A673 (cell line): ENCODE results near the gene EPS8. TPM values are rescaled to one million over a fixed set of nuclear protein-coding genes. Genes with fewer than 3 reads are reported as not detected.

Source experiments
- BruUV-seq: library from RNA; stranded (reverse); fragments of 400-500 nt; replicated peaks from 2 replicates; lab custom pipeline; 2021; lab: Mats Ljungman, UMichigan
- CTCF ChIA-PET: fragments of 300-600 bp; sonication (Branson Sonifier 250); formaldehyde crosslinking; loops from one replicate; lab custom pipeline; 2022; ENCODE audit warnings: antibody characterized with exemption; lab: Charles Lee
- POLR2A ChIA-PET: fragments of 300-600 bp; sonication (Branson Sonifier 250); formaldehyde crosslinking; loops from one replicate; lab custom pipeline; 2022; ENCODE audit warnings: antibody characterized with exemption; ENCODE audit not compliant: low non-redundant PET; lab: Charles Lee
- DNase-seq: peaks from one replicate; pipeline ENCODE4 v3.0.0-alpha.2; 2015; ENCODE audit warnings: low spot score
- H3K27ac ChIP-seq: fragments of 200-600 bp; sonication (generic); 2 replicates; pipeline ENCODE4 v1.5.1; 2016; ENCODE audit warnings: mixed run types, low read depth, mild to moderate bottlenecking, mixed read lengths, antibody characterized with exemption, low read length; ENCODE audit not compliant: poor library complexity, severe bottlenecking
- H3K27me3 ChIP-seq: fragments of 200-600 bp; sonication (generic); replicated peaks from 2 replicates; pipeline ENCODE4 v1.6.1; 2017; ENCODE audit warnings: mixed run types, low read depth, mild to moderate bottlenecking, mixed read lengths, antibody characterized with exemption, low read length; ENCODE audit not compliant: insufficient read depth, poor library complexity
- H3K36me3 ChIP-seq: fragments of 200-600 bp; sonication (generic); 2 replicates; pipeline ENCODE4 v1.6.1; 2016; ENCODE audit warnings: mixed run types, mild to moderate bottlenecking, mixed read lengths, antibody characterized with exemption, low read length; ENCODE audit not compliant: insufficient read depth, poor library complexity, severe bottlenecking
- H3K4me1 ChIP-seq: fragments of 200-600 bp; sonication (generic); 2 replicates; pipeline ENCODE4 v1.6.1; 2017; ENCODE audit warnings: mixed run types, mild to moderate bottlenecking, mixed read lengths, antibody characterized with exemption, low read length; ENCODE audit not compliant: insufficient read depth, poor library complexity, severe bottlenecking
- H3K4me3 ChIP-seq: fragments of 200-600 bp; sonication (generic); 2 replicates; pipeline ENCODE4 v1.5.1; 2016; ENCODE audit warnings: low read depth, mixed run types, mild to moderate bottlenecking, mixed read lengths, low read length; ENCODE audit not compliant: poor library complexity, severe bottlenecking
- H3K9me3 ChIP-seq: fragments of 200-600 bp; sonication (generic); 2 replicates; pipeline ENCODE4 v1.6.1; 2016; ENCODE audit warnings: mixed run types, low read depth, mild to moderate bottlenecking, mixed read lengths, antibody characterized with exemption, low read length; ENCODE audit not compliant: poor library complexity, severe bottlenecking
- CTCF ChIP-seq: fragments of 300-800, 200-600 bp; sonication (generic); conservative IDR thresholded peaks from 2 replicates; pipeline ENCODE4 v1.5.1; 2017; ENCODE audit warnings: low read depth, mild to moderate bottlenecking, antibody characterized with exemption, low read length, moderate library complexity, mixed read lengths
- EZH2 ChIP-seq: fragments of 200-600 bp; sonication (generic); IDR thresholded peaks from 2 replicates; pipeline ENCODE4 v1.6.1; 2017; ENCODE audit warnings: borderline replicate concordance, low read depth, mild to moderate bottlenecking, mixed read lengths, antibody characterized with exemption, low read length; ENCODE audit not compliant: poor library complexity, severe bottlenecking
- intact Hi-C: fragments of 100-400 bp; cut with micrococcal nuclease; formaldehyde crosslinking; loops from one replicate; pipeline ENCODE4 v1.10.0; 2022; ENCODE audit not compliant: unreplicated experiment
- total RNA-seq: library from RNA; stranded (reverse); gene quantifications from 2 replicates; pipeline ENCODE4 v1.2.3, GENCODE V29; 2021

The EPS8 gene
- total RNA-seq, 1 experiment from 2014 or later = 14.0 TPM

DNA sequence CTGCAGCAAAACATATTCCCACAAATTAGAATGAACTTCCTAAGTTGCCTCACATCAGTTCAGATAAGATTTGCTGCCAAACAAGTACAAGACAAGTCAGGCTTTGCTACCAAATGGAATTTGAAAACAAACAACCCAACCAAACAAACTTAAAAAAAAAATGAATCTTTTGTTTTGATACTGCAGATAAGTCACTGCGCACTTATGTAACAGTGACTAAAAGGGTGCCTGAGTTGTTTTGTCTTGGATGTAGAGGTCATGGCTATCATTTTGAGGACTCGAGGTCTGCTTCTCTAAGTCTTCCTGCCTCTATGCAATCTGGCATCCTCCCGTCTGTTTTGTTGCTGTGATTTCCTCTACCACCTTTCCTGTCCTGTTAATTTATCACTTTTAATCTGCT is 11.1 kb upstream of the EPS8 start:
- no TSS peak for BruUV-seq
- TF ChIP-seq CTCF (no peak), EZH2 (no peak)
- CTCF ChIA-PET = no interaction called here
- H3K4me3 ChIP-seq = no peak overlapping the region
- DNase-seq = no peak
- POLR2A ChIA-PET = no interaction called here
- H3K9me3 ChIP-seq = no peaks in the 10 kb centered on the region
- intact Hi-C loops = no loop called here
- H3K36me3 ChIP-seq = no peaks in the 10 kb centered on the region
- H3K27ac ChIP-seq = no peak overlapping the region
- H3K27me3 ChIP-seq = no peaks in the 10 kb centered on the region
- H3K4me1 ChIP-seq = no peaks in the 10 kb centered on the region

GRCh38 chr12:15797818-15798217 is 8.6 kb upstream of the EPS8 start:
- intact Hi-C loops = no loop called here
- POLR2A ChIA-PET = no interaction called here
- DNase-seq = no peak
- Histone ChIP-seq H3K36me3 (no peaks in the 10 kb centered on the region), H3K4me1 (no peaks in the 10 kb centered on the region), H3K9me3 (no peaks in the 10 kb centered on the region), H3K27ac (no peak overlapping the region), H3K4me3 (no peak overlapping the region), H3K27me3 (no peaks in the 10 kb centered on the region)
- BruUV-seq = no TSS peak
- TF ChIP-seq EZH2 = no peak
- TF ChIP-seq CTCF = no peak
- CTCF ChIA-PET = no interaction called here

- H3K4me3 ChIP-seq = no peak overlapping the region
- H3K4me1 ChIP-seq = no peaks in the 10 kb centered on the region
- H3K9me3 ChIP-seq = no peaks in the 10 kb centered on the region
- no peaks in the 10 kb centered on the region for H3K27me3 ChIP-seq
- ChIA-PET CTCF (no interaction called here), POLR2A (no interaction called here)
- intact Hi-C loops = no loop called here
- BruUV-seq = no TSS peak
- no peaks in the 10 kb centered on the region for H3K36me3 ChIP-seq
- no peak for TF ChIP-seq EZH2
- TF ChIP-seq CTCF = no peak
- H3K27ac ChIP-seq = no peak overlapping the region
- no peak for DNase-seq
Measured at GRCh38 chr12:15796493-15797141, 7.4 kb upstream of the EPS8 start.
